Middle frontal gyrus (tissue), 1 donor: ENCODE data around the gene TERB2.
"Not testable (repeated sequence)": the region's sequence is repeated elsewhere in the genome, so short reads cannot be mapped to it uniquely, and the experiment has no call there.

Experiments
- DNase-seq: peaks from one replicate; pipeline ENCODE4 v3.0.0-alpha.2; 2015; ENCODE audit warnings: low spot score; ENCODE audit errors: extremely low spot score

The TERB2 gene, protein sequence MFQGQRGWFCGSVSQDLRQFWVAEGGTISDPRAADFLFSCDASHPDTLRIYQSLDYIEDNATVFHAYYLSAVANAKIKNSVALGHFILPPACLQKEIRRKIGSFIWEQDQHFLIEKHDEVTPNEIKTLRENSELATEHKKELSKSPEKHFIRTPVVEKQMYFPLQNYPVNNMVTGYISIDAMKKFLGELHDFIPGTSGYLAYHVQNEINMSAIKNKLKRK

DNA sequence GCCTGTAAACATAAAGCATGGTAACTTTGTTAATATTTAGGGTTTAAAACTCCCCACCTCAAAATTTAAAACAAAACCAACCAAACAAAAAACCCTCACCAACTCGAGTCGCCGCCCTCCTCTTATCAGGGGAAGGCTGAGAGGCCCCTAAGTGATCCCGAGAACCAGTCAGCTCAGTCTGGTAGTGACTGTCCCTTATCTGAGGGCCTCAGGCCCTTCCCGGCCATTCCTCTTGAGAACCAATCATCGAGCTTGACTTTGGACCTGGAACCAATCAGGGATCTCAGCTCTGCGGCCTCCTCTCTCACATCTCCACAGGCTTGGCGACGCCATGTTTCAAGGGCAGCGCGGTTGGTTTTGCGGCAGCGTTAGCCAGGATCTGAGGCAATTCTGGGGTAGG is at the start of gene TERB2:
Gene TERB2 (plus strand): TSS at position 300 of the 400 bp plus-strand sequence. CDS start 32 bp downstream, at position 332.
- no peak for DNase-seq

DNA sequence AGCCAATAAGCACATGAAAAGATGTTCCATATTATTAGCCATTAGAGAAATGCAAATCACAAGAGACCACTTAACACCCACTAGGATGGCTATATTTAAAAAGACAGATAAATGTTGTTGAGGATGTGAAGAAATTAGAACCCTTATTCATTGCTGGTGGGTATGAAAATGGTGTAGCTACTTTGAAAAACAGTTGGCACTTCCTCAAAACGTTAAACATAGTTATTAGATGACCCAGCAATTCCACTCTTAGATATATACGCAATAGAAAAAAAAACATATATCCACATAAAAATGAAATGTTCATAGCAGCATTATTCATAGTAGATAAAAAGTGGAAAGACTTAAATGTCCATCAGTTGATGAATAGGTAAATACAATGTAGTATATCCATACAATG is 47.1 kb upstream of the TERB2 start:
- no peak for DNase-seq

DNA sequence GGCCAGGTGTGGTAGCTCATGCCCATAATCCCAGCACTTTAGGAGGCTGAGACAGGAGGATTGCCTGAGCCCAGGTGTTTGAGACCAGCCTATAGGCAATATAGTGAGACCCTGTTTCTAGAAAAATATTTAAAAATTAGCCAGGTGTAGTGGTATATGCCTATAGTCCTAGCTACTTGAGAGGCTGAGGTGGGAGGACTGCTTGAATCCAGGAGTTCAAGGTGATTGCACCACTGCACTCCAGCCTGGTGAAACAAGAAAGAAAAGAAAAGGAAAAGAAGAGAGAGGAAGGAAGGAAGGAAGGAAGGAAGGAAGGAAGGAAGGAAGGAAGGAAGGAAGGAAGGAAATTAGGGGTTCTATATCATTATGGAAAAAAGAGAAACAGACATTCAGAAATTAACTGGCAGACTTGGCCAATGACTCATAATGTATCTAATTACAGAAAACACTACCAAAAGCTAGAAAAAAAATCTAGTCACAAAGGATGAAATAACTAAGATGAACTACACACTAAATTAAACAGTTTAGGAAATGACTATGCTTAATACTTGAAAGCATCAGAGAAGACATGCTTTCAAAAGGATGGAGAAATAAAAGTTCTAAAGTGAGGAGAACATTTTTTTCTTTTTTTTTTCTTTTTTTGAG is 45.4 kb upstream of the TERB2 start:
- no peak for DNase-seq

DNA sequence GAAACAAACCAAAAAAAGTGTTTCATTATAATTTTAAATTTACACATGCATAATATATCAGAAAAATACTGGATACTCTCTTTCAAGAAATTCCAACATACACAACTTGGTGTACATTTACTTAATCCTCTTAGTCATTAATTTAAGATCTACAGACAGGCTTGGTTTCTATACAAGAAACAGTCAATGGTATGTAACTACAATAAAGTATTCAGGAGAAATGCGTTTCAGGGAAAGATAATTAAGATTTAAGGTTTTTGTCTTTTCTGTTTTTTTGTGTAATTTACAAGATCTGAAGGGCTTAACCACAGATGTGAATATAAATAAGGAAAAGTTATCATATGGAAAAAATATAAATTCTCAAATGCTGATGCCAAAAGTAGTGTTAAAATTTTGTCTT is 44.3 kb upstream of the TERB2 start:
- DNase-seq: not testable (repeated sequence)

DNA sequence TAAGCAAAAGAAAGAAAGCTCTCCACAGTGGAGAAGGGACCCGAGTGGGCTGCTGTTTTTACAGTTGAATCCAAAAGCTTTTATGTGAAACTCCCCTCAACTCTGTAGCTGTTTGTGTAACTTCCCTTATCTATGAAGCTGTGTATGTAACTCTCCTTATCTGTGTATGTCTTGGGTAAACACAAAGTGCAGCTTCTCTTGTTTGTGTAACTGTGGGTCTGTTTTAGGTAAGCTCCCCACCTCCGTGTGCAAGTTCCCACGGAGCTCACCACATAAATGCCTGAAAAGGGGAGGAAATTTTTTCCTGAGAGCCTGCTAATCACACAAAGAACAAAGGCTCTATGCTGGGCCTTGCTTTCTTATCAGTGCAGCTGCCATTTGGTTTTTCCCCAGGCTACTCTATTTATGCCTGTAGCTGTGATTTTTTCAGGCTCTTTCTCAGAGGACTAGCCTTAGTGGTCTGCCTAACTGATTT is 43.5 kb upstream of the TERB2 start:
- DNase-seq: not testable (repeated sequence)

DNA sequence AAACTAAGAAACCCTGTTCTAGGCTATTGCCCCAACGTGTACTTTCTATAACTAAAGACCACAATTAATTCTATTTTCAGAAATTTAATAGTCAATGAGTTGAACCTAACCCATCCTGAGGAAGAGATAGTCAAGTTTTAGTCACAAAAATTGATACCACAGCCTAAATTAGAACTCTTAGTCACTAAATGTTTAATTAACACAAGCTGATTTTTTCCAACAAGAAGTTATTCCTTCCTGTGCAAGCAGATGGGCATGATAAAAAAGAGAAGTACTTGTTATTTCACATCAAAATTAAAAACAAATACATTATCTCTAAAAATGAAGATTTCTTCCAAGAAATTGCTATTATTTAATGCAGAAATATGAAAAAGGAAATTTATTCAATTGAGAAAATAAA is 38.4 kb upstream of the TERB2 start:
- no peak for DNase-seq

DNA sequence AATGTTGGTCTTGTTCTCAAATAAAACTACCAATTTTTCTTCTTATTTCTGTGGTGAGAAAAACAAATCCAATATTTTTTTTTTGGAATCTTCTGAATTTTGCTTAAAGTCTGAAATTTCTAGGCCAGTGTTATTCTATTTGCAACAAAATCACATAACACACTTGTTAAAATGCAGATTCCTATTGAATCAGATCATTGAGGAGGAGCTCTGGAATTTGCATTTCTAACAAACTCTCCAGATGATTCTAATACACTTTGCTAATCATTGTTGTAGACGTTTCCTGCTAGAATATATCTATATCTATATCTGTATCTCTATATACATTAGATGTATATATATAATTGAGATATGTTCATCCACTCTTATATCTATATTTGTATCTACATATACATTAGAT is 27.8 kb upstream of the TERB2 start:
- not testable (repeated sequence) for DNase-seq

DNA sequence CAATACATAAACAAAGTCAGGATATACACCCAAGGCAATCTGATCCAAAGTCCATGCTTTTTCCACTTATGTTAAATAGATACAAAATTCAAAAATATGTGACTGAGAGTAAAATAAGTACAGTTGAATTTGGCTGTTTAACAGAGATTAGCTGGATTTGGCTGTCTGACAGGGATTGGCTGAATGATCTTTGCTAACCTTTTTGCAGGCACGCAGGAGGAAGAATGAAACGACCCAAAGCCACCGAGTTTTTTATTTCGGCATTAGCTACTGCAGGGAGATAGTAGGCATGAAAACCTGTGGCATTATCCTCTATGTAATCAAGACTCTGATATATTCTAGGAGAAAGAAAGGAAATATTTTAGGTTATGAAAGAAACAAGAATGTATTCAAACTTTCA is 26.2 kb upstream of the TERB2 start:
- DNase-seq: not testable (repeated sequence)

DNA sequence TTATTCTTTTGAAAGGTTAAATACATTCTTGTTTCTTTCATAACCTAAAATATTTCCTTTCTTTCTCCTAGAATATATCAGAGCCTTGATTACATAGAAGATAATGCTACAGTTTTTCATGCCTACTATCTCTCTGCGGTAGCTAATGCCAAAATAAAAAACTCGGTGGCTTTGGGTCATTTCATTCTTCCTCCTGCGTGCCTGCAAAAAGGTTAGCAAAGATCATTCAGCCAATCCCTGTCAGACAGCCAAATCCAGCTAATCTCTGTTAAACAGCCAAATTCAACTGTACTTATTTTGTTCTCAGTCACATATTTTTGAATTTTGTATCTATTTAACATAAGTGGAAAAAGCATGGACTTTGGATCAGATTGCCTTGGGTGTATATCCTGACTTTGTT is 1.8 kb downstream of the TERB2 start:
- DNase-seq: not testable (repeated sequence)

DNA sequence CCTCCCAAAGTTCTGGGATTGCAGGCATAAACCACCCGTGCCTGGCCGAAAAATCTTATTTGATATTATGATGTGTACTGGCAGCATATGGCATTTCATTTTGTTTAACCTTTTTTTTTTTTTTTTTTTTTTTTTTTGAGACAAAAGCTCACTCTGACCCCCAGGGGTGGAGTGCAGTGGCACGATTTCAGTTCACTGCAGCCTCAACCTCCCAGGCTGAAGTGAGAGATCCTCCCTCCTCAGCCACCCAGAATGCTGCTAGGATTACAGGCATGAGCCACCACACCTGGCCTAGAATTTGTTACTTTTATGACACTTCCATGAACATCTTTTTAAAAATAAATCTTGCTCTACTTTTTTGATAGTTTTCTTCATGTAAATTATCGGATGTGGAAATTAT is 12.0 kb downstream of the TERB2 start:
- no peak for DNase-seq

DNA sequence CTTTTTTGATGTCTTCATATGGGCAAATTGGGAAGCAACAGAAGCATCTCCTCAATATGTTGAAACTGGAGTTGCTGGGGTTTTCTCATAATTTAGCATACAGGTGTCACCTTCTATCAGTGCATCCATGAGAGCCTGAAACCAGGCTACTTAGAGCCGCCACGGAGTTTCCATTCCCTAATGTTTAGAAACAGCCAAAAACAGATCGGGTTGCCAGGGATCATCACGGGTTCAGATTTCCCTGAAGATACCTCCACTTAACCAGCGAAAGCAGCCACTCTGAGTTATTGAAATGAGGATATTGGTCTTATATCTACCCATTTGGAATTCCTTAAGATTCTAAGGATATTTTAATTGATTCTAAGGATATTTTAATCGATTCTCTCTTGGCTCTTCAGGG is 14.5 kb downstream of the TERB2 start:
- DNase-seq: no peak

DNA sequence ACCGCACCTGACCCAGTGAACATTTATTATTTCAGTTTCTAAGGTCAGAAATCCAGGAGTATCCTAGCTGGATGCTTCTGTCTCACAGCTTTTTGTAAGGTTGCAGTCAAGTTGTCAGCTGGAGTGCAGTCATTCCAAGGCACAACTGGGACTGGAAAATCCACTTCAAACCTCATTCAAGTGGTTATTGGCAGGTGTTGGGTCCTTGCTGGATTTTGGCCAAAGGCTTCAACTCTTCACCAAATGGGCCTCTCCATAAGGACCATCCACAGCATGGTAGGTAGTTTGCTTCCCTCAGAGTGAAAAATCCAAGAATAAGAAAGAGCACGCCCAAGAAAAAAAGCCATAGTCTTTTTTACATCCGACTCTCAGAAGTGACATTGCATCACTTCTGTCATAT is 19.7 kb downstream of the TERB2 start:
- not testable (repeated sequence) for DNase-seq

DNA sequence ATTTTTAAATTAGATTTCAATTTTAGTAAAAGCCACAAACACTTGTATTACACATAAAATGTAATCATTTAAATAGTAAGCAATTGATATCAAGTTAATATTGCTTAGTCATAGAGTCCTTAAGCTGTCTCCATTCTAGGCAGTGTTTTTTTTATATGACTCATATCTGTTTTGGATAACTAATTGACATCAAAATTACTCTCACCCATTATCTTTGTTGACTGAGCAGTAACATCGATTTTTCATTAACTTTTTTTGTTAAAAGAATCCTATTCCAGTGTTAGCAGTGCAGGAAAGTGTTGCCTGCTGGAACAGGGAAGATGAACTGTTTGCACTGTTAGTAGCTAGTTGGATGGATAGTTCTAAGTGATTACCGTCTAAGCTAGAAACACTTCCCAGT is 21.3 kb downstream of the TERB2 start:
- not testable (repeated sequence) for DNase-seq

DNA sequence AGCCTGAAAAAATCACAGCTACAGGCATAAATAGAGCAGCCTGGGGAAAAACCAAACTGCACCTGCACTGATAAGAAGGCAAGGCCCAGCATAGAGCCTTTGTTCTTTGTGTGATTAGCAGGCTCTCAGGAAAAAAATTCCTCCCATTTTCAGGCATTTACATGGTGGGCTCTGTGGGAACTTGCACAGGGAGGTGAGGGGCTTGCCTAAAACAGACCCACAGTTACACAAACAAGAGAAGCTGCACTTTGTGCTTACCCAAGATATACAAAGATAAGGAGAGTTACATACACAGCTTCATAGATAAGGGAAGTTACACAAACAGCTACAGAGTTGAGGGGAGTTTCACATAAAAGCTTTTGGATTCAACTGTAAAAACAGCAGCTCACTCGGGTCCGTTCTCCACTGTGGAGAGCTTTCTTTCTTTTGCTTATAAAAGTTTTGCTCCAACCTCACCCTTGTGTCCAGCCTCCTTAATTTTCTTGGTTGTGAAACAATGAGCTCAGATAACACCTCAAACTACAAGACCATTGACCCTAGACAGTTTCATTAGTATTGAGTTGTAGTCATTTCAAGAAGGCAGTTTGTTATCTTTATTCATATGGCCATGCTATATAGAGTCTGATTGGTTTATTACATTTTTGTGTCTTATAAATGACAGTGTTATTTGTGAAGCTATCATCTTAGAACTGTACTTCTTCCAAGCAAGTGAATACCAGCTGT is 23.3 kb downstream of the TERB2 start:
- not testable (repeated sequence) for DNase-seq

DNA sequence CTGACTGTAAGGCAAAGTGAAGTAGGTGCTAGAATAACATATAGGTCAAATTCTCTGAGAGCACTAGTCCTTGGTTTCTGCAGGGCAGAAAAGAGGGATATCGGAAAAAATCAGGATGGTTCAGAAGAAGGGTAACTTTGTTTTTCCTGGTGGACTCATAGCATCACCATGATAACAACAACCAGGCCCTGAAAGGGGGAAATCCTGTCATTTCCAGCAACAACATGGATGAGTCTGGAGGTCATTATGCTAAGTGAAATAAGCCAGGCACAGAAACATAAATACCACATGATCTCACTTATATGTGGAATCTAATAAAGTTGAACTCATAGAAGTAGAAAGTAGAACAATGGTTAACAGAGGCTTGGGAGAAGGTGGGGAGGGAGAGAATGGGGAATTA is 27.7 kb downstream of the TERB2 start:
- not testable (repeated sequence) for DNase-seq

DNA sequence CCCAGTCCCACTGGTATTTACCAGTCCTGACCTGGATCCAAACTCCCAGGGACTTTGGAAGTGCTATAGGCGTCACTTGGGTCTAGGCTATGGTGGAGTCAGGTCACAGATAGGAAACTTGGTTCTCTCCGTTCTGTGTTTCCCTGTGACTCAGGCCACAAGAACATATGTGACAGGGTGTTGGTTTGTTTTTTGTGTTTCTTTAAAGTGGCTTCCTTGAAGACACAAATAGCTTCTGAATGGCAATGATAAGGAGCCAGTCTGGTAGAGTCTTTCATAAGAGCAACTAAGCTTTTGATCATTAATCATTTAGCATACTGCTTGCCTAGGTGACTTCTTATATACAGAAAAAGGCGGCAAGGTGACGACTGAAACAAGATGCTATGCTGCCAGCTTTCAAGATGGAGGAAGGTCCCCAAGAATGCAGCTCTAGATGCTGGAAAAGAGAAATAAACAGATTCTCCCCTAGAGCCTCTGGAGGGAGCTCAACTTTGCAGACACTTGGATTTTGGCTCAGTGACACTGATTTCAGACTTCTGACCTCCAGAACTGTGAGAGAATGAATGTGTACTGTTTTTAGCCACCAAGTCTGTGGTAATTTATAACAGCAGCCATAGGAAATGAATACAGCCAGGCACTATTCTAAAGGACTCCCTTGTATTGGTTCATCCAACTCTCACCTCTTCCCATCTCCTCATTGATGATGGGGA is 30.0 kb downstream of the TERB2 start:
- not testable (repeated sequence) for DNase-seq

DNA sequence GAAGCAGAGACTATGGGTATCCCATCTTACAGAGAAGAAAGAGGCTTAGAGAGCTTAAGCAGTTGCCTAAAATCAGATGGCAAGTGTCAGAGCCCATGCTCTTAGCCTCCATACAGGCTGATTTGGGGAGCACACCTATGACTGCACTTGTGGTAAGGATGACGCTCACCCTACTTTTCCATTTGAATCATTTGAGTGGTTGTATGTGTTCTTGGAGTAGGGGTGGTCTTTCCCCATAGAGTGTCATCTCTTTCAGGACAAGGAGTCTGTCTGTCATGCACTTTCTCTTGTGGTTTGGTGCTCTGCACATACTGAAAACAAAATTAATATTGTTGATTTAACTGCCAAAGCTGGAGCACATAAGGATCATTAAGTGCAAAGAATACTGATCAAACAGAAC is 31.2 kb downstream of the TERB2 start:
- DNase-seq: not testable (repeated sequence)

DNA sequence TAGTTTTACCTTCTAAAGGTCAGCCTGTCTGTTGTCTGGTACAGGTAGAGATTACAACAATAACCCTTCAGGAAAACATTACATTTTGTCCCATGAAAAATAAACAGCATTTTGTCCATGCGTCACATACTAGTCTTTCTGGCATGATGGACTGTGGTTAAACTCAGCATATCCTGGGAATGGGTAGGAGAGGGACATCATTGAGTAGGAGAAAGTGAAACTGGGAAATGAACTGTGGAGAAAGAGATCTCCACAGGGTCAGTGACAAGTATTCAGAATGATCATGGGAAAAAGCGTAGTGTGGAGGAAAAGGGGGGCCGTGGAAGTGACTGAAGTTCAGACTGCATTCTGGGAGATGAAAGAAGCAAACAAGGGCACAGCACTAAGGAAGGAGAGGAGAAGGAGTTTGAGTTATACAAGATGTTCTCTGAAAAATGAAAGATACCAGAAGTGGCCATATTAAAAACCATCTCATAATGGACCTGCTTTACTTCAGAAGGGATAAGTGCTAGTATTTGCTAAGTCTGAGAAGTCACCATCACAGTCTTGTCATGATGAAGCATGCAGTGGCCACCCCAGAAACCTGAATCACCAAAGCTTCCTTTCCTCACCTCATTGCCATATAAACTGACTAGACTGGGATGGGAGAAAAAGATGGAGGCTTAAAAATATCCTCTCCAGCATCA is 31.8 kb downstream of the TERB2 start:
- not testable (repeated sequence) for DNase-seq

DNA sequence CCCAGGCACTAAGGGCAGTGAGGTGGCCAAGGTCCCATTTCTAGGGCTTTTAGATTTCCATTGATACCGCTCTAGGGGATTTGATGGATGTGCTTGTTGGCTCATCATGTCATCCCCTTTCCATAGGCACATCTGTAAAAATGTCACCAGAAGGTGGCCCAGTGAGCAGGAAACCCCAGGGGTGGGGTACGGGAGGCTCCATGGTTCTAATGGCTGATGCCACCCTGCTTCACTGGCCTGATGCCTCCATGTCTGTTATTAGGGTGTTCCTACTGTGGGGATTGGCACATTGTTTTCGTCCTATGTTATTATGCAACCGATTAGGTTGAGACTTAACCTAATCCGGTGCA is 32.4 kb downstream of the TERB2 start:
- not testable (repeated sequence) for DNase-seq

DNA sequence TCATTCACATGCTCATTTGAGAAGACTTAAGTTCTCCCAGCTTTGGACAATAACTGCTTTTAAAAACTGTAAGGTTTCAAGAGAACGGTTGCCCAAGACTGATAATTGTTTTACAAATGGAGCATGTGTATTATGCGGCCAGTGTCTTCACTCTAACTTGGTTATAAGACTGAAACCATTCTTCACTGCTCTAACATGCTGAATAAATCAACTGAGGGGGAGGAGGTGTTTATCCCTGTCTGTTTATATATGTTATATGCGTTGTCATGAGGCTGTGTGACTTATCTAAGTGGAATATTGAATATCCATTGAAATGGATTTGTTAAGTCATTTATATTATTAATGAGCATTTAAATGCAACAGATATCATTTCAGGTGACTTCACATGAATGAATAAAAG is 41.1 kb downstream of the TERB2 start:
- DNase-seq: not testable (repeated sequence)

DNA sequence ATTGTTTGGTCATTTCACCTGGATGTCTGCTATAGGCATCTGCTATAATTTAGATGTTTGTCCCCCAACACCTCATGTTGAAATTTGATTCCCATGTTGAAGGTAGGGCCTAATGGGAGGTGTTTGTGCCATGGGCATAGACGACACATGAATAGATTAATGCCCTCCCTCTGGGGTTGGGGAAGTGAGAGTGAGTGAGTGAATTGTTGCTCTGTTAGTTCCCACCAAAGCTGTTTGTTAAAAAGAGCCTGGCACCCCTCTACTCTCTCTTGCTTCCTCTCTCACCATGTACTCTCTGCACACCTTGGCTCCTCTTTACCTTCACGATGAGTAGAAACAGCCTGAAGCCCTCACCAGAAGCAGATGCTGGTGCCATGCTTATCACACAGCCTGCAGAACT is 42.6 kb downstream of the TERB2 start:
- DNase-seq: no peak
